ENCODE measurements around the gene CAMTA1.

CAMTA1 gene

DNA sequence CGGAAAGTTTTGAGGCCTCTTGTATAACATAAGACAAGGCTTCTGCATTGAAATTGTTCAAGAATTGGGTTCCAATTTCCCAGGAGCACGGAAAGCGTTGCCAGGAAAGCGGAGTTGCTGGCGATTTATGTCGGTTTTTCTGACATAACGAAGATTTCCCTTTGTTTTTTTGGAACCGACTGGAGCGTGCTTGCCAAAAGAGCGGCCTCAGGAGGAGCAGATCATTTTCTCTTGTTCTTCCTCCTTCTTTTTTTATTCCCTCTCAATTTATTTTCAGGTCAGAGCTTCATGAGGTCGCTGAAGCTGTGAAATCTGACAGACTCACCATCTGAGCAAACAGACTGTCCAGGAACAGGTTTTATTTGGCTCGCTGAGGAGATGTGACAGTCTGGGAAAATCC lies 275.5 kb downstream of the CAMTA1 start:
- ChIA-PET POLR2A (ENCODE audit: low non-redundant PET) (no interaction called here), CTCF (interaction anchor here (0.6 kb wide), 2 partner anchors 327 to 428 kb away, joined by 3 read pairs; no protein-coding TSS in a partner anchor)
- no peak overlapping the region for H3K27ac ChIP-seq
- no peak for DNase-seq (ENCODE audit: low spot score)
- no peak for TF ChIP-seq CTCF (conservative IDR thresholded peaks at IDR 0.05; ENCODE audit: low read depth)

DNA sequence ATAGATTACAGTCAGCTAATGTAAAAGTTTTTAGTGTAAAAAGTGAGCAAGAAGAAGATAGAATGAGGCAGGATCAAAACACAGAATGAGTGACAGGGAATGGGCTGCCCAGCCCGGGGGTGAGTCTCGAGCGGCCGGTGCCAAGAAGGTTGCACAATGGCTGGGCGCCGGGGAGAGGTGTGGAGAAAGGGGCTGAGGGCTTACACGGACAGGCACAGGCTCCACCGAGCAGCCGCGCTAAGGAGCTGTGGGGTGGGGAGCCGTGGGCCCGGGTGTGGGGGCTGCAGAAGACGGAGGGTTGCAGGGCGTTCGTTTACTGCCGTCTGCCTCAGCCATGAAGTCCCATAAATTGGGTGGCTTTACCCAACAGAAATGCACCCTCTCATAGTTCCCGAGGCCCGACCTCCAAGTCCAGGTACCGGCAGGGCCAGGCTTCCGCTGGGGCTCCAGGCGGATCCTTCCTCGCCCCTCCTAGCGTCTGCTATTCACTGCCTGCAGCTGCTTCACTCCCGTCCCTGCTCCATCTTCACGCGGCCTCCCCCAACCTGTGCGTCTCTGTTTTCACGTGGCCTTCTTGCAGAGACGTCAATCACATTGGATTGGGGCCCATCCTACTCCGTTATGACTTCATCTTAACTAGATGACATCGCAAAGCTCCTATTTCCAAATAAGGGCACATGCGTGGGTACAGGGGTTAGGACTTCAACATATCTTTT lies 277.2 kb downstream of the CAMTA1 start:
- DNase-seq (ENCODE audit: low spot score), result no peak
- ChIA-PET CTCF (no interaction called here), POLR2A (ENCODE audit: low non-redundant PET) (no interaction called here)
- H3K27ac ChIP-seq, result no peak overlapping the region
- no peak for TF ChIP-seq CTCF (conservative IDR thresholded peaks at IDR 0.05; ENCODE audit: low read depth)

- no peak overlapping the region for H3K27ac ChIP-seq
- TF ChIP-seq CTCF (conservative IDR thresholded peaks at IDR 0.05; ENCODE audit: low read depth), result no peak
- CTCF ChIA-PET, result no interaction called here
- POLR2A ChIA-PET (ENCODE audit: low non-redundant PET), result no interaction called here
- DNase-seq (ENCODE audit: low spot score), result no peak
Observed at GRCh38 chr1:7063981-7064380, 278.7 kb downstream of the CAMTA1 start.

GRCh38 chr1:7068552-7068951 lies 283.3 kb downstream of the CAMTA1 start:
- ChIA-PET POLR2A (ENCODE audit: low non-redundant PET) (no interaction called here), CTCF (no interaction called here)
- no peak for DNase-seq (ENCODE audit: low spot score)
- no peak overlapping the region for H3K27ac ChIP-seq
- TF ChIP-seq CTCF (conservative IDR thresholded peaks at IDR 0.05; ENCODE audit: low read depth), result no peak

DNA sequence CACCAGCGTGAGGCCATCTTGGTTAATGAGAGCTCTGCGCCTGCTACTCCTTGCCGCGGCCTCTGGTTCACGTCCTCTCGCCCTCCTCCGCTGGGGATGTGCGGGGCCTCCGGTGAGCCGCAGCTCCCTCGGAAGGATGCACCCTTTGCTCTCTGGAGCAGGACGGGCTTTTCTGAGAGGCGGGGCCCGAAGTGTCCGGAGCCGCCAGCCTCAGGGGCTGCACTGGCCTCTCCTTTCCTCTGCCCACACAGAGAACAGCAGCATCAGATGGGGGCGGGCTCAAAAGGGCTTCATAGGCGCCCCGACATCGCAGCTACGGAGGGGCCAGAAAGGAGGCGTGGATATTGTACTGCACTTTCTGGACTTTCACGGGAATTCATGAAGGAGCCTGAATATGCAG lies 284.7 kb downstream of the CAMTA1 start:
- POLR2A ChIA-PET (ENCODE audit: low non-redundant PET), result no interaction called here
- no peak overlapping the region for H3K27ac ChIP-seq
- no peak for DNase-seq (ENCODE audit: low spot score)
- CTCF ChIA-PET, result interaction anchor here (0.6 to 2.7 kb wide), 18 partner anchors 9 to 579 kb away, joined by 3 to 15 read pairs (median 4); no protein-coding TSS in a partner anchor
- TF ChIP-seq CTCF (conservative IDR thresholded peaks at IDR 0.05; ENCODE audit: low read depth), result no peak

GRCh38 chr1:7070389-7071029 lies 285.3 kb downstream of the CAMTA1 start:
- H3K27ac ChIP-seq, result no peak overlapping the region
- ChIA-PET CTCF (interaction anchor here (0.5 to 2.7 kb wide), 23 partner anchors 9 to 632 kb away, joined by 3 to 15 read pairs (median 4); no protein-coding TSS in a partner anchor), POLR2A (ENCODE audit: low non-redundant PET) (no interaction called here)
- DNase-seq (ENCODE audit: low spot score), result peak; percentile 66
- peak; percentile 78 for TF ChIP-seq CTCF (conservative IDR thresholded peaks at IDR 0.05; ENCODE audit: low read depth)
